CD4-positive, alpha-beta T cell (primary cell): Measurements from ENCODE around the gene PCDHB14. TPM values are rescaled to one million over a fixed set of nuclear protein-coding genes. Genes with fewer than 3 reads are reported as not detected.
"Not testable (repeated sequence)": the region's sequence is repeated elsewhere in the genome, so short reads cannot be mapped to it uniquely, and the experiment has no call there.

ENCODE experiments used
- ATAC-seq: fragments of 200-7000 bp; cut with Tn5 transposase; one replicate; pipeline ENCODE4 v1.10.0; 2022; ENCODE audit warnings: mild to moderate bottlenecking; ENCODE audit not compliant: poor library complexity
- CTCF ChIA-PET: fragments of 350-600 bp; sonication (Branson Sonifier 250); formaldehyde crosslinking; loops from one replicate; lab custom pipeline; 2021; ENCODE audit warnings: antibody characterized with exemption, inconsistent platforms; lab: Charles Lee
- POLR2A ChIA-PET: fragments of 350-600 bp; sonication (Branson Sonifier 250); formaldehyde crosslinking; loops from one replicate; lab custom pipeline; 2021; ENCODE audit warnings: antibody characterized with exemption, inconsistent platforms; lab: Charles Lee
- DNase-seq, 14 experiments: peaks; one replicate each; pipeline ENCODE4 v3.0.0-alpha.2; 2013 to 2020; ENCODE audit warnings: mixed read lengths in 2 of 14
- H3K27ac ChIP-seq, 2 donors: one replicate each; pipeline versions ENCODE4 v1.5.1 to v1.7.0; 2013; ENCODE audit warnings: low read length in 2 of 2, low read depth in 1 of 2, mild to moderate bottlenecking in 1 of 2
- H3K27me3 ChIP-seq, 2 experiments: 1 replicate in 1 of 2; 2 replicates in 1 of 2; pipeline versions ENCODE4 v1.6.1 to v1.7.0; 2013; ENCODE audit warnings: low read length in 2 of 2, control low read depth in 1 of 2, mild to moderate bottlenecking in 1 of 2, moderate library complexity in 1 of 2; ENCODE audit not compliant: insufficient read depth in 2 of 2, control insufficient read depth in 1 of 2
- H3K36me3 ChIP-seq: one replicate; pipeline ENCODE4 v1.6.1; 2013; ENCODE audit warnings: low read length, control low read depth; ENCODE audit not compliant: insufficient read depth
- H3K4me1 ChIP-seq: one replicate; pipeline ENCODE4 v1.6.1; 2013; ENCODE audit warnings: low read length, control low read depth; ENCODE audit not compliant: insufficient read depth
- H3K4me3 ChIP-seq: one replicate; pipeline ENCODE4 v1.5.1; 2013; ENCODE audit warnings: mild to moderate bottlenecking, low read length, moderate library complexity
- H3K9me3 ChIP-seq, 2 experiments: 1 replicate in 1 of 2; 2 replicates in 1 of 2; pipeline versions ENCODE4 v1.6.1 to v1.7.0; 2013; ENCODE audit warnings: low read length in 2 of 2, mild to moderate bottlenecking in 2 of 2, control low read depth in 1 of 2, moderate library complexity in 1 of 2; ENCODE audit not compliant: control insufficient read depth in 1 of 2, insufficient read depth in 1 of 2
- H3K27ac Mint-ChIP-seq: one replicate; pipeline ENCODE4 v1.8.0; 2020; ENCODE audit warnings: mixed read lengths
- H3K27me3 Mint-ChIP-seq: one replicate; pipeline ENCODE4 v1.8.0; 2021; ENCODE audit warnings: mixed read lengths
- H3K36me3 Mint-ChIP-seq: one replicate; pipeline ENCODE4 v1.8.0; 2021; ENCODE audit warnings: low read depth, mixed read lengths
- H3K4me1 Mint-ChIP-seq: one replicate; pipeline ENCODE4 v1.8.0; 2021; ENCODE audit warnings: low read depth, mixed read lengths
- H3K4me3 Mint-ChIP-seq: one replicate; pipeline ENCODE4 v1.8.0; 2020; ENCODE audit warnings: mild to moderate bottlenecking, mixed read lengths
- H3K9me3 Mint-ChIP-seq: one replicate; pipeline ENCODE4 v1.8.0; 2020; ENCODE audit warnings: mixed read lengths
- CTCF ChIP-seq: fragments of 200-600 bp; IDR thresholded peaks from one replicate; pipeline ENCODE4 v1.8.0; 2022; ENCODE audit warnings: antibody characterized with exemption, mild to moderate bottlenecking
- intact Hi-C, 2 experiments: fragments of 100-400 bp; cut with DNase I in 1 of 2; cut with micrococcal nuclease in 1 of 2; formaldehyde crosslinking; loops; one replicate each; pipeline versions ENCODE4 v1.15.1 to v1.9.0; 2023 to 2025; cut with DNase I, micrococcal nuclease
- total RNA-seq, 174 experiments: library from RNA in 2 of 174; stranded (reverse) in 2 of 174; gene quantifications; one replicate each; pipeline ENCODE4 v1.2.3 and lab custom pipeline; 2021 to 2026

PCDHB14 gene
- total RNA-seq, 2 experiments from 2014 or later, result not detected

DNA sequence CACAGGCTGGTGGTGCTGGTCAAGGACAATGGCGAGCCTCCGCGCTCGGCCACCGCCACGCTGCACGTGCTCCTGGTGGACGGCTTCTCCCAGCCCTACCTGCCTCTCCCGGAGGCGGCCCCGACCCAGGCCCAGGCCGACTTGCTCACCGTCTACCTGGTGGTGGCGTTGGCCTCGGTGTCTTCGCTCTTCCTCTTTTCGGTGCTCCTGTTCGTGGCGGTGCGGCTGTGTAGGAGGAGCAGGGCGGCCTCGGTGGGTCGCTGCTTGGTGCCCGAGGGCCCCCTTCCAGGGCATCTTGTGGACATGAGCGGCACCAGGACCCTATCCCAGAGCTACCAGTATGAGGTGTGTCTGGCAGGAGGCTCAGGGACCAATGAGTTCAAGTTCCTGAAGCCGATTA is 7.1 kb upstream of the PCDHB14 start:
- H3K27ac ChIP-seq, H3K4me1 ChIP-seq, H3K4me1 Mint-ChIP-seq, DNase-seq, H3K9me3 Mint-ChIP-seq, intact Hi-C loops, H3K36me3 Mint-ChIP-seq, H3K27ac Mint-ChIP-seq, CTCF ChIA-PET, ATAC-seq, POLR2A ChIA-PET, H3K36me3 ChIP-seq, H3K4me3 Mint-ChIP-seq, H3K4me3 ChIP-seq: not testable (repeated sequence)
- H3K27me3 ChIP-seq, result peaks cover 15 to 52% of the 10 kb centered on the region in 2 experiments
- H3K9me3 ChIP-seq, result peaks cover 19 to 26% of the 10 kb centered on the region in 2 experiments
- H3K27me3 Mint-ChIP-seq, result peaks cover 78% of the 10 kb centered on the region

- H3K36me3 Mint-ChIP-seq, H3K27ac Mint-ChIP-seq, H3K4me3 Mint-ChIP-seq, H3K4me1 ChIP-seq, DNase-seq, H3K4me1 Mint-ChIP-seq, H3K4me3 ChIP-seq, POLR2A ChIA-PET, H3K36me3 ChIP-seq, H3K27ac ChIP-seq, H3K9me3 Mint-ChIP-seq, ATAC-seq, CTCF ChIA-PET: not testable (repeated sequence)
- H3K27me3 ChIP-seq, result peaks cover 27 to 37% of the 10 kb centered on the region in 2 experiments
- H3K27me3 Mint-ChIP-seq, result peaks cover 66% of the 10 kb centered on the region
- intact Hi-C loops, result loop anchor here (5.0 to 10.0 kb wide), 3 partner anchors 140 to 340 kb away; partner anchors contain the start of gene PCDHGA5 (in 1 of the 2)
- H3K9me3 ChIP-seq, result peaks cover 18 to 29% of the 10 kb centered on the region in 2 experiments
These were observed 1.7 kb downstream of the PCDHB14 start for GRCh38 chr5:141224844-141225243.

- H3K36me3 ChIP-seq, CTCF ChIA-PET, H3K9me3 Mint-ChIP-seq, H3K36me3 Mint-ChIP-seq, H3K4me1 ChIP-seq, H3K4me3 ChIP-seq, H3K4me1 Mint-ChIP-seq, POLR2A ChIA-PET, H3K4me3 Mint-ChIP-seq, H3K27ac Mint-ChIP-seq, DNase-seq, ATAC-seq, H3K27ac ChIP-seq: not testable (repeated sequence)
- intact Hi-C loops, result loop anchor here (10.0 kb wide), 2 partner anchors 139 to 339 kb away; partner anchors contain the start of gene PCDHGA5 (in 1 of the 2)
- Histone ChIP-seq H3K27me3 (peaks cover 27 to 37% of the 10 kb centered on the region in 2 experiments), H3K9me3 (peaks cover 18 to 33% of the 10 kb centered on the region in 2 experiments)
- peaks cover 61% of the 10 kb centered on the region for H3K27me3 Mint-ChIP-seq
These were observed 2.3 kb downstream of the PCDHB14 start for GRCh38 chr5:141225421-141225820.

- Mint-ChIP-seq H3K36me3 (peaks cover 14% of the 10 kb centered on the region), H3K9me3 (peaks cover 8% of the 10 kb centered on the region), H3K4me1 (no peaks in the 10 kb centered on the region), H3K4me3 (no peak overlapping the region), H3K27me3 (peaks cover 54% of the 10 kb centered on the region), H3K27ac (no peak overlapping the region)
- Histone ChIP-seq H3K36me3 (no peaks in the 10 kb centered on the region), H3K4me3 (no peak overlapping the region), H3K27me3 (peaks cover 16 to 31% of the 10 kb centered on the region in 2 experiments), H3K9me3 (peaks cover 23 to 64% of the 10 kb centered on the region in 2 experiments), H3K4me1 (no peaks in the 10 kb centered on the region), H3K27ac (no peak overlapping the region)
- ATAC-seq, result no peak
- ChIA-PET POLR2A (no interaction called here), CTCF (no interaction called here)
- intact Hi-C loops, result no loop called here
- no peak for TF ChIP-seq CTCF
- DNase-seq, result no peak
These were observed 11.0 kb downstream of the PCDHB14 start for GRCh38 chr5:141234109-141234667.

GRCh38 chr5:141235922-141236321 is 12.8 kb downstream of the PCDHB14 start:
- H3K4me3 ChIP-seq, H3K27ac ChIP-seq, POLR2A ChIA-PET, CTCF ChIA-PET, DNase-seq, ATAC-seq, H3K4me1 Mint-ChIP-seq, H3K27ac Mint-ChIP-seq, intact Hi-C loops, H3K4me1 ChIP-seq, H3K4me3 Mint-ChIP-seq, H3K36me3 ChIP-seq: not testable (repeated sequence)
- Histone ChIP-seq H3K27me3 (peaks cover 24 to 41% of the 10 kb centered on the region in 2 experiments), H3K9me3 (peaks cover 23 to 72% of the 10 kb centered on the region in 2 experiments)
- Mint-ChIP-seq H3K9me3 (peaks cover 12% of the 10 kb centered on the region), H3K36me3 (peaks cover 27% of the 10 kb centered on the region), H3K27me3 (peaks cover 71% of the 10 kb centered on the region)
